Neuronal stem cell (in vitro differentiated cells): Measurements from ENCODE around the gene DNAAF1.
A peak's percentile ranks its signal among the peaks of the same experiment; 100 is the strongest.

ENCODE experiments used
- DNase-seq: peaks from one replicate; pipeline ENCODE4 v3.0.0-alpha.2; 2013; ENCODE audit warnings: low spot score
- H2AFZ ChIP-seq: one replicate; pipeline ENCODE4 v1.6.1; 2013; ENCODE audit warnings: mild to moderate bottlenecking, low read length, inconsistent platforms
- H2AK5ac ChIP-seq: 2 replicates; pipeline ENCODE4 v1.6.1; 2013; ENCODE audit warnings: low read depth, mild to moderate bottlenecking, inconsistent platforms, low read length, moderate library complexity, mixed read lengths
- H2BK120ac ChIP-seq: 2 replicates; pipeline ENCODE4 v1.6.1; 2013; ENCODE audit warnings: low read depth, mild to moderate bottlenecking, inconsistent platforms, low read length, moderate library complexity, mixed read lengths
- H2BK12ac ChIP-seq: one replicate; pipeline ENCODE4 v1.6.1; 2013; ENCODE audit warnings: low read length, inconsistent platforms
- H2BK15ac ChIP-seq: 2 replicates; pipeline ENCODE4 v1.6.1; 2013; ENCODE audit warnings: mild to moderate bottlenecking, low read length, inconsistent platforms, mixed read lengths
- H2BK5ac ChIP-seq: one replicate; pipeline ENCODE4 v1.6.1; 2013; ENCODE audit warnings: inconsistent platforms, mild to moderate bottlenecking, low read length, moderate library complexity
- H3K14ac ChIP-seq: one replicate; pipeline ENCODE4 v1.6.1; 2013; ENCODE audit warnings: low read length, inconsistent platforms
- H3K18ac ChIP-seq: 2 replicates; pipeline ENCODE4 v1.6.1; 2013; ENCODE audit warnings: low read length, inconsistent platforms
- H3K23ac ChIP-seq: 2 replicates; pipeline ENCODE4 v1.6.1; 2013; ENCODE audit warnings: low read depth, mild to moderate bottlenecking, mixed read lengths, low read length, inconsistent platforms; ENCODE audit not compliant: poor library complexity
- H3K27ac ChIP-seq: replicated peaks from 3 replicates; pipeline ENCODE4 v1.5.1; 2013; ENCODE audit warnings: low read length, inconsistent platforms
- H3K27me3 ChIP-seq, 3 experiments: 2 replicates each; pipeline ENCODE4 v1.6.1; 2013; ENCODE audit warnings: low read length in 3 of 3, mild to moderate bottlenecking in 2 of 3, inconsistent platforms in 1 of 3, low read depth in 1 of 3, mixed read lengths in 1 of 3, moderate library complexity in 1 of 3; ENCODE audit not compliant: control insufficient read depth in 3 of 3, insufficient read depth in 3 of 3
- H3K36me3 ChIP-seq, 2 donors: replicated peaks in 1 of 2; 2 replicates each; pipeline ENCODE4 v1.6.1; 2013; ENCODE audit warnings: low read length in 2 of 2; ENCODE audit not compliant: control insufficient read depth in 2 of 2, insufficient read depth in 2 of 2
- H3K4ac ChIP-seq: 2 replicates; pipeline ENCODE4 v1.6.1; 2013; ENCODE audit warnings: inconsistent platforms, mild to moderate bottlenecking, low read length, moderate library complexity
- H3K4me1 ChIP-seq, 2 donors: 1 replicate in 1 of 2; 2 replicates in 1 of 2; pipeline ENCODE4 v1.6.1; 2013; ENCODE audit warnings: low read length in 2 of 2, low read depth in 1 of 2; ENCODE audit not compliant: control insufficient read depth in 2 of 2, insufficient read depth in 1 of 2
- H3K4me2 ChIP-seq: one replicate; pipeline ENCODE4 v1.6.1; 2013; ENCODE audit warnings: mild to moderate bottlenecking, low read length, inconsistent platforms; ENCODE audit not compliant: insufficient read depth, poor library complexity, severe bottlenecking
- H3K4me3 ChIP-seq, 2 donors: 2 replicates each; pipeline ENCODE4 v1.5.1; 2013; ENCODE audit warnings: low read length in 2 of 2, mild to moderate bottlenecking in 2 of 2, inconsistent platforms in 1 of 2, moderate library complexity in 1 of 2
- H3K79me1 ChIP-seq: one replicate; pipeline ENCODE4 v1.6.1; 2013; ENCODE audit warnings: low read depth, mild to moderate bottlenecking, inconsistent platforms, low read length, moderate library complexity
- H3K9ac ChIP-seq: one replicate; pipeline ENCODE4 v1.6.1; 2013; ENCODE audit warnings: mild to moderate bottlenecking, low read depth, low read length, inconsistent platforms; ENCODE audit not compliant: poor library complexity
- H3K9me3 ChIP-seq, 2 donors: replicated peaks in 1 of 2; 2 replicates each; pipeline versions ENCODE3 to v1.6.1; 2013; ENCODE audit warnings: low read length in 2 of 2, mild to moderate bottlenecking in 2 of 2, inconsistent platforms in 1 of 2, low read depth in 1 of 2, mixed read lengths in 1 of 2, moderate library complexity in 1 of 2; ENCODE audit not compliant: control insufficient read depth in 2 of 2, insufficient read depth in 1 of 2
- H4K8ac ChIP-seq: one replicate; pipeline ENCODE4 v1.6.1; 2013; ENCODE audit warnings: low read depth, mild to moderate bottlenecking, inconsistent platforms, low read length, moderate library complexity
- H4K91ac ChIP-seq: one replicate; pipeline ENCODE4 v1.6.1; 2013; ENCODE audit warnings: low read length, low read depth, mild to moderate bottlenecking, inconsistent platforms; ENCODE audit not compliant: poor library complexity
- WGBS, 2 donors: extraction: QIAGEN DNeasy Blood & Tissue Kit; methylation state at CpG; one replicate each; pipeline ENCODE4 v1.1.7; 2013; ENCODE audit warnings: missing lambda C conversion rate in 2 of 2, mixed read lengths in 1 of 2; ENCODE audit not compliant: insufficient read length in 2 of 2, insufficient replicate concordance in 1 of 2; ENCODE audit errors: extremely low coverage in 2 of 2; 5-methylcytosine and 5-hydroxymethylcytosine counted together

DNAAF1 gene

DNA sequence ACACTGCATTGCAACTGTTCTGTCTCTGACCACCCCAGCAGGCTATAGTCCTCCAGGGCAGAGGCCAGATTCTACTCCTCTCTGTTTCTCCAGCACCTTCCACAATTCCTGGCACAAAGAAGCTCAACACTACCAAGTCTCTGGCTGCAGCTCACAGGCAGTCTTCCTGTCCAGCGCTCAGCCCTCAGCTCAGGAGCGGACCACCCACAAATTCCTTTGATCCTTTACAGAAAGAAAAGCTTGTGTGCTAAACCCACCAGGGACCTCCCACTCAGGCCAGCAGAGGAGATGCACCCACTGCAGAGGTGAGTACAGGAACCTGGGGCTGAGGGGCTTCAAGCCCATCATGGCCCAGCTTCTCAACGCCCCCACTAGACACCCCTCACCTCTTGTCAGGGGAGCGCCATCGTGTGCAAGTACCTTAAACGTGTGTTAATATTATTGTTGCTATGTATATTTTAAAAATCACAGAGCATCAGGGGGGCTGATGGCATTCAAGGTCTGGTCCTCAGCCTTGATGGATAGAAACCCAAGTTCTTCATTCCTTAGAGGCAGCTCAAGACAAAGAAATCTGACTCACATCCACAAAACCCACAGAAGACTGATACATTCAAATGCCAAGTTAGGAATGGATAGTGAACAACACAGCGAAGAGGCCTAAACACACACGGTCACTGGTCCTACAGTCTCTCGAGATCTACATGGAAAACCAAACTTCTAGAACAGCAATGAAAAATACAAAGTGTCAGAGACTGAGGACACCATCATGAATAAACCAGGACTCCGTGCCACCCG, 8.6 kb upstream of the DNAAF1 start:
- no peak overlapping the region for H2BK120ac ChIP-seq
- WGBS, 2 donors = no CpG with 5 or more reads among the region's 11 CpGs
- H4K91ac ChIP-seq = no peak overlapping the region
- H2AFZ ChIP-seq = no peak overlapping the region
- peaks cover 17 to 28% of the 10 kb centered on the region in 2 donors for H3K4me1 ChIP-seq
- no peak overlapping the region for H3K14ac ChIP-seq
- H3K9me3 ChIP-seq = peaks cover 2 to 3% of the 10 kb centered on the region in 2 donors
- H3K27me3 ChIP-seq = no peaks in the 10 kb centered on the region
- H3K36me3 ChIP-seq = peaks cover 0 to 18% of the 10 kb centered on the region in 2 donors
- H4K8ac ChIP-seq = no peak overlapping the region
- no peak overlapping the region for H3K18ac ChIP-seq
- H3K4me3 ChIP-seq = no peak overlapping the region
- H2BK12ac ChIP-seq = no peak overlapping the region
- no peak overlapping the region for H2BK5ac ChIP-seq
- H3K27ac ChIP-seq = no peak overlapping the region
- no peak overlapping the region for H3K23ac ChIP-seq
- DNase-seq = no peak
- H3K79me1 ChIP-seq = peaks cover 7% of the 10 kb centered on the region
- no peak overlapping the region for H2AK5ac ChIP-seq
- H2BK15ac ChIP-seq = no peak overlapping the region
- no peak overlapping the region for H3K4me2 ChIP-seq
- H3K4ac ChIP-seq = no peak overlapping the region
- H3K9ac ChIP-seq = no peak overlapping the region

DNA sequence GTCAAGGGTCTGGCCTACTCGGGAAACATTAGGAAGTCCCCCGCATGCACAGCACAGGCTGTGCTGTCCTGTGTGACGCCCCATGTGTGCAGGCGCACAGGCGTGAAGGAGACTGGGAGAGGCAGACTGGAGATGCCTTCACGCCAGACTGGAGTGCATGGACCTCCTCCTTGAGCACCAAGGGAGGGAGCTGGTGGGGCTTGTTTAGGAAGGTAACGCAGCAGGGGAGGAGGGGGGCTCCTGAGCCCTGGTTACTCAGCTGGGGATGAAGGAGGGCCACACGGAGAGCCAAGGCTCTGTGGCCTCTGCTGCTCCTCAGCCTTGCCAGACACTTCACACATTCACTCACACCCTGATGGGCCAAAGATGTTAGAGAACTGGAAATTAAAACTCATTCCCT, 7.8 kb upstream of the DNAAF1 start:
- no peak overlapping the region for H3K14ac ChIP-seq

GRCh38 chr16:84137769-84138357, 7.2 kb upstream of the DNAAF1 start:
- DNase-seq = no peak
- H3K4me1 ChIP-seq = peaks cover 15 to 28% of the 10 kb centered on the region in 2 donors
- no peak overlapping the region for H3K18ac ChIP-seq
- H2BK15ac ChIP-seq = no peak overlapping the region
- no peak overlapping the region for H3K14ac ChIP-seq
- peaks cover 2 to 10% of the 10 kb centered on the region in 2 donors for H3K9me3 ChIP-seq
- no peak overlapping the region for H2BK120ac ChIP-seq
- no peak overlapping the region for H3K9ac ChIP-seq
- no peak overlapping the region for H3K23ac ChIP-seq
- H2BK12ac ChIP-seq = no peak overlapping the region
- H4K8ac ChIP-seq = no peak overlapping the region
- peaks cover 0 to 21% of the 10 kb centered on the region in 2 donors for H3K36me3 ChIP-seq
- no peak overlapping the region for H2AK5ac ChIP-seq
- no CpG with 5 or more reads among the region's 7 CpGs for WGBS, 2 donors
- H4K91ac ChIP-seq = no peak overlapping the region
- no peak overlapping the region for H3K4ac ChIP-seq
- H2AFZ ChIP-seq = no peak overlapping the region
- H3K4me3 ChIP-seq = no peak overlapping the region
- no peaks in the 10 kb centered on the region for H3K27me3 ChIP-seq
- no peak overlapping the region for H2BK5ac ChIP-seq
- no peak overlapping the region for H3K4me2 ChIP-seq
- peaks cover 7% of the 10 kb centered on the region for H3K79me1 ChIP-seq
- H3K27ac ChIP-seq = no peak overlapping the region

More for the DNA sequence above, 7.8 kb upstream of the DNAAF1 start:
- Histone ChIP-seq H3K27ac (no peak overlapping the region), H3K4me2 (no peak overlapping the region), H2AFZ (no peak overlapping the region), H2BK5ac (no peak overlapping the region), H3K23ac (no peak overlapping the region), H4K91ac (no peak overlapping the region), H3K79me1 (peaks cover 7% of the 10 kb centered on the region), H2BK12ac (no peak overlapping the region), H3K4me1 (peaks cover 17 to 28% of the 10 kb centered on the region in 2 donors), H3K9ac (no peak overlapping the region), H3K18ac (no peak overlapping the region), H3K4me3 (peak overlapping the region in 1 of 2 donors; percentile 30), H4K8ac (no peak overlapping the region), H3K9me3 (peaks cover 2 to 6% of the 10 kb centered on the region in 2 donors), H2AK5ac (no peak overlapping the region), H3K27me3 (no peaks in the 10 kb centered on the region), H2BK120ac (no peak overlapping the region), H3K4ac (no peak overlapping the region), H2BK15ac (no peak overlapping the region), H3K36me3 (peaks cover 0 to 21% of the 10 kb centered on the region in 2 donors)
- DNase-seq = no peak
- no CpG with 5 or more reads among the region's 8 CpGs for WGBS, 2 donors

GRCh38 chr16:84138500-84138823, 6.6 kb upstream of the DNAAF1 start:
- no peak overlapping the region for H3K4ac ChIP-seq
- H3K27ac ChIP-seq = no peak overlapping the region
- peaks cover 15 to 28% of the 10 kb centered on the region in 2 donors for H3K4me1 ChIP-seq
- no peak overlapping the region for H2BK5ac ChIP-seq
- no peak overlapping the region for H2BK15ac ChIP-seq
- H3K14ac ChIP-seq = no peak overlapping the region
- no peak overlapping the region for H3K4me3 ChIP-seq
- H3K18ac ChIP-seq = no peak overlapping the region
- H3K27me3 ChIP-seq = no peaks in the 10 kb centered on the region
- H2AK5ac ChIP-seq = no peak overlapping the region
- H3K9me3 ChIP-seq = peaks cover 2 to 14% of the 10 kb centered on the region in 2 donors
- no peak overlapping the region for H3K4me2 ChIP-seq
- no peak overlapping the region for H3K9ac ChIP-seq
- no peak overlapping the region for H2BK12ac ChIP-seq
- no peak overlapping the region for H4K8ac ChIP-seq
- no peak overlapping the region for H3K23ac ChIP-seq
- no peak overlapping the region for H2AFZ ChIP-seq
- WGBS, 2 donors = no CpG with 5 or more reads among the region's 2 CpGs
- H2BK120ac ChIP-seq = no peak overlapping the region
- H3K79me1 ChIP-seq = peaks cover 7% of the 10 kb centered on the region
- H4K91ac ChIP-seq = no peak overlapping the region
- DNase-seq = no peak
- H3K36me3 ChIP-seq = peaks cover 0 to 21% of the 10 kb centered on the region in 2 donors
